ENCODE data around the gene DAPK1. TPM values are rescaled to one million over a fixed set of nuclear protein-coding genes. Genes with fewer than 3 reads are reported as not detected.
A peak's percentile ranks its signal among the peaks of the same experiment; 100 is the strongest.

The DAPK1 gene
- total and polyA plus RNA-seq, 8 donors = 78.2 to 242 (median 215) TPM

DNA sequence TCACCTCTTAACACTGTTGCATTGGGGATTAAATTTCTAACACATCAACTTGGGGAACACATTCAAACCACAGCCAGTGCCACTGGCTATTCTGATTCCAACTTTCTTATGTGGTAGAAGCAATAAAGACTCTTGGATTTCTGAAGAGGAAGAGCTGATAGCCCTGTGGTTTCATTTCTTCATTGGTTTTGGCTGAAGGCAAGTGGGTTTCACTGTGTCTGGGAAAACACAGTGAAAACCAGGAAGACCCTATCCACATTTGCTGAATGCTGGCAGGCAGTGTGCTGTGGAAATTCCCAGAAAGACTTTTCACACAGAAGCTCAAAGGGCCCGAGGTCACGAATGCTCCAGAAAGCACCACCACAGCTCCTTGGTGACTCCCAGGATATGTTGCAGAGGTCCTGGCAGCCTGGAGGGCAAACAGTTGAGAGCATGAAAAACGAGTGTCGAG is 67.1 kb downstream of the DAPK1 start:
- peak overlapping the region in 1 of 2 donors; percentile 28 for H3K27ac ChIP-seq
- no peak overlapping the region for H3K4me3 ChIP-seq
- no peaks in the 10 kb centered on the region for H3K9me3 ChIP-seq
- TF ChIP-seq, protein P1, sequence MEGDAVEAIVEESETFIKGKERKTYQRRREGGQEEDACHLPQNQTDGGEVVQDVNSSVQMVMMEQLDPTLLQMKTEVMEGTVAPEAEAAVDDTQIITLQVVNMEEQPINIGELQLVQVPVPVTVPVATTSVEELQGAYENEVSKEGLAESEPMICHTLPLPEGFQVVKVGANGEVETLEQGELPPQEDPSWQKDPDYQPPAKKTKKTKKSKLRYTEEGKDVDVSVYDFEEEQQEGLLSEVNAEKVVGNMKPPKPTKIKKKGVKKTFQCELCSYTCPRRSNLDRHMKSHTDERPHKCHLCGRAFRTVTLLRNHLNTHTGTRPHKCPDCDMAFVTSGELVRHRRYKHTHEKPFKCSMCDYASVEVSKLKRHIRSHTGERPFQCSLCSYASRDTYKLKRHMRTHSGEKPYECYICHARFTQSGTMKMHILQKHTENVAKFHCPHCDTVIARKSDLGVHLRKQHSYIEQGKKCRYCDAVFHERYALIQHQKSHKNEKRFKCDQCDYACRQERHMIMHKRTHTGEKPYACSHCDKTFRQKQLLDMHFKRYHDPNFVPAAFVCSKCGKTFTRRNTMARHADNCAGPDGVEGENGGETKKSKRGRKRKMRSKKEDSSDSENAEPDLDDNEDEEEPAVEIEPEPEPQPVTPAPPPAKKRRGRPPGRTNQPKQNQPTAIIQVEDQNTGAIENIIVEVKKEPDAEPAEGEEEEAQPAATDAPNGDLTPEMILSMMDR (IDR thresholded peaks at IDR 0.05) = no peak
- no peaks in the 10 kb centered on the region for H3K36me3 ChIP-seq
- ATAC-seq (no peak), DNase-seq (no peak)
- intact Hi-C loops (cut with DNase I) = no loop called here
- peaks cover 10 to 41% of the 10 kb centered on the region in 2 donors for H3K4me1 ChIP-seq
- no peaks in the 10 kb centered on the region for H3K27me3 ChIP-seq

- intact Hi-C loops (cut with DNase I) = no loop called here
- Histone ChIP-seq H3K4me1 (peaks cover 10 to 41% of the 10 kb centered on the region in 2 donors), H3K36me3 (no peaks in the 10 kb centered on the region), H3K27ac (no peak overlapping the region), H3K9me3 (no peaks in the 10 kb centered on the region), H3K27me3 (no peaks in the 10 kb centered on the region), H3K4me3 (no peak overlapping the region)
- ATAC-seq (no peak), DNase-seq (peak in 2 of 4 donors; percentile 86 to 93)
- TF ChIP-seq, protein P1 (IDR thresholded peaks at IDR 0.05) = no peak
These were observed 69.3 kb downstream of the DAPK1 start for GRCh38 chr9:87567001-87567400.

GRCh38 chr9:87567571-87567970 is 69.9 kb downstream of the DAPK1 start:
- no peaks in the 10 kb centered on the region for H3K36me3 ChIP-seq
- TF ChIP-seq, protein P1 (IDR thresholded peaks at IDR 0.05) = no peak
- H3K27me3 ChIP-seq = no peaks in the 10 kb centered on the region
- DNase-seq (no peak), ATAC-seq (no peak)
- no peaks in the 10 kb centered on the region for H3K9me3 ChIP-seq
- peaks cover 10 to 44% of the 10 kb centered on the region in 2 donors for H3K4me1 ChIP-seq
- intact Hi-C loops (cut with DNase I) = no loop called here
- H3K4me3 ChIP-seq = no peak overlapping the region
- H3K27ac ChIP-seq = no peak overlapping the region

DNA sequence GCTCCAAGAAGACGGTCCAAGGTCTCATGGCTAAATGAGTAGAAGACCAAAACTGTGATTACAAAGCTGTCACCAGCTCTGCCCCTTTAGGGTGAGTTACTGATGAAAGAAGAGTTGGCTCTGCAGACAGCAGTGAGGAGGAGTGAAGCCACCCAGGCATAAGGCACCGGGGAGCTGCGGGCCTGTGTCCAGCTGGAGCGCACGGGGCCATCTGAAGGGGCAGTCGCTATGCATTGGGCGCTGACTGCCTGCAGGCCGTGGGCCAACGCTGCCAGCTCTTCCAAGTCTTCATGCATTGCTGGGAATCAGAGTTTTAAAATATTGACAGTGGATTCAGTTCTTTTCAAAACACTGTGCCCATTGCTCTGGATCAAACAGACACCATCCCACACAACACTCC is 70.3 kb downstream of the DAPK1 start:
- Histone ChIP-seq H3K4me1 (peaks cover 10 to 44% of the 10 kb centered on the region in 2 donors), H3K9me3 (no peaks in the 10 kb centered on the region), H3K4me3 (no peak overlapping the region), H3K27ac (peak overlapping the region in 1 of 2 donors; percentile 37), H3K27me3 (no peaks in the 10 kb centered on the region), H3K36me3 (no peaks in the 10 kb centered on the region)
- TF ChIP-seq, protein P1 (IDR thresholded peaks at IDR 0.05) = no peak
- no peak for ATAC-seq
- no peak for DNase-seq
- intact Hi-C loops (cut with DNase I) = no loop called here

GRCh38 chr9:87568401-87568800 is 70.7 kb downstream of the DAPK1 start:
- intact Hi-C loops (cut with DNase I) = no loop called here
- Histone ChIP-seq H3K36me3 (no peaks in the 10 kb centered on the region), H3K27me3 (no peaks in the 10 kb centered on the region), H3K27ac (peak overlapping the region in 1 of 2 donors; percentile 37), H3K4me3 (no peak overlapping the region), H3K4me1 (peaks cover 10 to 44% of the 10 kb centered on the region in 2 donors), H3K9me3 (no peaks in the 10 kb centered on the region)
- no peak for DNase-seq
- TF ChIP-seq, protein P1 (IDR thresholded peaks at IDR 0.05) = no peak
- ATAC-seq = no peak
